Fibroblast of lung (primary cell): ENCODE results near the gene MAST3. TPM values are rescaled to one million over a fixed set of nuclear protein-coding genes. Genes with fewer than 3 reads are reported as not detected.

Source experiments
- DNase-seq, 2 donors: peaks; one replicate each; pipeline versions ENCODE4 v3.0.0 to v3.0.0-alpha.2; 2010; ENCODE audit warnings: low read depth in 2 of 2
- H2AFZ ChIP-seq: 2 replicates; pipeline ENCODE4 v1.5.1; 2012; ENCODE audit warnings: low read length, control low read depth, inconsistent platforms
- H3K27ac ChIP-seq: 2 replicates; pipeline ENCODE4 v1.5.1; 2011; ENCODE audit warnings: low read length, control low read depth; ENCODE audit not compliant: insufficient read depth
- H3K27me3 ChIP-seq: 2 replicates; pipeline ENCODE4 v1.5.1; 2011; ENCODE audit warnings: mild to moderate bottlenecking, low read length; ENCODE audit not compliant: control insufficient read depth, insufficient read depth
- H3K36me3 ChIP-seq: 2 replicates; pipeline ENCODE4 v1.5.1; 2011; ENCODE audit warnings: low read length; ENCODE audit not compliant: control insufficient read depth, insufficient read depth
- H3K4me1 ChIP-seq: 2 replicates; pipeline ENCODE4 v1.5.1; 2011; ENCODE audit warnings: low read length; ENCODE audit not compliant: control insufficient read depth, insufficient read depth; ENCODE audit errors: extremely low read depth
- H3K4me2 ChIP-seq: 2 replicates; pipeline ENCODE4 v1.5.1; 2011; ENCODE audit warnings: low read length, control low read depth; ENCODE audit not compliant: insufficient read depth; ENCODE audit errors: extremely low read depth
- H3K4me3 ChIP-seq, 4 experiments: fragments of 200-600 bp in 1 of 4; sonication (generic) in 1 of 4; replicated peaks in 1 of 4; 2 replicates each; pipeline ENCODE4 v1.5.1; 2011 to 2016; ENCODE audit warnings: low read length in 4 of 4, low read depth in 3 of 4, mild to moderate bottlenecking in 3 of 4, control low read depth in 2 of 4, inconsistent platforms in 1 of 4, mixed read lengths in 1 of 4; ENCODE audit not compliant: insufficient read depth in 1 of 4; ENCODE audit errors: control extremely low read depth in 1 of 4
- H3K79me2 ChIP-seq: 2 replicates; pipeline ENCODE4 v1.5.1; 2012; ENCODE audit warnings: mild to moderate bottlenecking, low read length, inconsistent platforms; ENCODE audit not compliant: control insufficient read depth, insufficient read depth
- H3K9ac ChIP-seq: 2 replicates; pipeline ENCODE4 v1.5.1; 2011; ENCODE audit warnings: mild to moderate bottlenecking, low read length, control low read depth; ENCODE audit not compliant: insufficient read depth
- H3K9me3 ChIP-seq: 2 replicates; pipeline ENCODE4 v1.5.1; 2012; ENCODE audit warnings: low read depth, low read length; ENCODE audit not compliant: control insufficient read depth, insufficient read depth
- H4K20me1 ChIP-seq: 2 replicates; pipeline ENCODE4 v1.5.1; 2011; ENCODE audit warnings: low read length; ENCODE audit not compliant: control insufficient read depth, insufficient read depth; ENCODE audit errors: extremely low read depth
- EZH2 ChIP-seq: IDR thresholded peaks from 2 replicates; pipeline ENCODE4 v1.5.1; 2012; ENCODE audit warnings: low read length, control low read depth, mild to moderate bottlenecking; ENCODE audit errors: missing control alignments
- polyA plus RNA-seq, 2 donors: library from polyadenylated mRNA; depleted of rRNA in 1 of 2; stranded (reverse) in 1 of 2; unstranded in 1 of 2; fragments of >200 nt; gene quantifications; 2 replicates each; pipeline ENCODE4 v1.2.1, GENCODE V29; 2011 to 2012; ENCODE audit warnings: missing spikeins in 1 of 2
- total RNA-seq: library from RNA; depleted of rRNA; stranded (reverse); fragments of >200 nt; gene quantifications from 2 replicates; pipeline ENCODE4 v1.2.1, GENCODE V29; 2014
- TF ChIP-seq, protein P1 (sequence below), 2 donors: IDR thresholded peaks in 1 of 2; conservative IDR thresholded peaks in 1 of 2; 1 replicate in 1 of 2; 2 replicates in 1 of 2; pipeline ENCODE4 v1.5.1; 2011 to 2012; ENCODE audit warnings: low read length in 2 of 2, control low read depth in 1 of 2, inconsistent platforms in 1 of 2, low read depth in 1 of 2, mild to moderate bottlenecking in 1 of 2

Gene MAST3
- total and polyA plus RNA-seq, 2 donors (not counting 1 experiment from before 2014, with no cell fraction given): 2.0 to 4.1 TPM

DNA sequence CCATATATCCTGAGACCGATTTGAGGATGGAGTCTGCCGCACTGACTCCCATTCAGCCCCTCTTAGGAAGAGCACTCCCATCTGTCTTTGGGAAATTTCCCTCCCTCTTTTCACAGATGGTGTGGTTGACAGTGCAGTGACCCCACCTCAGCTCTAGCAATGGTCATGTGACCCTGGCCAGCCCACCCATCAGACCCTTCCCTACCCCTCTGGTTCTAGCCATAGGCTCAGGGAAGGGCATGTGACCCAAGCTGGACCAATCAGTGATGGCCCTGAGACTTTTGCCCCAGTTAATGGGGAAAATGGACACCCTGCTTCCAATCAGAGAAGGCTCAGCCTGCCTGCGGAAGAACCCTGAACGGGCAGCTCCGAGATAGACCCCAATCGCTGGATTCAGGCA, 37.1 kb upstream of the MAST3 start:
- no peaks in the 10 kb centered on the region for H3K9me3 ChIP-seq
- H3K9ac ChIP-seq: no peak overlapping the region
- no peak overlapping the region for H2AFZ ChIP-seq
- TF ChIP-seq, protein P1, sequence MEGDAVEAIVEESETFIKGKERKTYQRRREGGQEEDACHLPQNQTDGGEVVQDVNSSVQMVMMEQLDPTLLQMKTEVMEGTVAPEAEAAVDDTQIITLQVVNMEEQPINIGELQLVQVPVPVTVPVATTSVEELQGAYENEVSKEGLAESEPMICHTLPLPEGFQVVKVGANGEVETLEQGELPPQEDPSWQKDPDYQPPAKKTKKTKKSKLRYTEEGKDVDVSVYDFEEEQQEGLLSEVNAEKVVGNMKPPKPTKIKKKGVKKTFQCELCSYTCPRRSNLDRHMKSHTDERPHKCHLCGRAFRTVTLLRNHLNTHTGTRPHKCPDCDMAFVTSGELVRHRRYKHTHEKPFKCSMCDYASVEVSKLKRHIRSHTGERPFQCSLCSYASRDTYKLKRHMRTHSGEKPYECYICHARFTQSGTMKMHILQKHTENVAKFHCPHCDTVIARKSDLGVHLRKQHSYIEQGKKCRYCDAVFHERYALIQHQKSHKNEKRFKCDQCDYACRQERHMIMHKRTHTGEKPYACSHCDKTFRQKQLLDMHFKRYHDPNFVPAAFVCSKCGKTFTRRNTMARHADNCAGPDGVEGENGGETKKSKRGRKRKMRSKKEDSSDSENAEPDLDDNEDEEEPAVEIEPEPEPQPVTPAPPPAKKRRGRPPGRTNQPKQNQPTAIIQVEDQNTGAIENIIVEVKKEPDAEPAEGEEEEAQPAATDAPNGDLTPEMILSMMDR (conservative IDR thresholded peaks at IDR 0.05 in 1 of 2, IDR thresholded peaks at IDR 0.05 in 1 of 2; ENCODE audit: low read depth in 1 of 2, low read length in 2 of 2): no peak
- no peak for TF ChIP-seq EZH2
- peaks cover 3% of the 10 kb centered on the region for H3K4me1 ChIP-seq
- no peaks in the 10 kb centered on the region for H3K36me3 ChIP-seq
- no peaks in the 10 kb centered on the region for H4K20me1 ChIP-seq
- H3K27me3 ChIP-seq: no peaks in the 10 kb centered on the region
- no peak for DNase-seq
- H3K4me2 ChIP-seq: no peak overlapping the region
- no peaks in the 10 kb centered on the region for H3K79me2 ChIP-seq
- no peak overlapping the region for H3K4me3 ChIP-seq
- no peak overlapping the region for H3K27ac ChIP-seq

- no peak overlapping the region for H2AFZ ChIP-seq
- H3K79me2 ChIP-seq: no peaks in the 10 kb centered on the region
- no peaks in the 10 kb centered on the region for H3K9me3 ChIP-seq
These were observed 35.5 kb upstream of the MAST3 start for GRCh38 chr19:18062028-18062427.

GRCh38 chr19:18063463-18063862, 34.1 kb upstream of the MAST3 start:
- Histone ChIP-seq H3K27me3 (no peaks in the 10 kb centered on the region), H3K4me2 (no peak overlapping the region), H3K36me3 (no peaks in the 10 kb centered on the region), H3K79me2 (no peaks in the 10 kb centered on the region), H2AFZ (no peak overlapping the region), H3K4me1 (peaks cover 3% of the 10 kb centered on the region), H3K9ac (no peak overlapping the region), H4K20me1 (no peaks in the 10 kb centered on the region), H3K4me3 (no peak overlapping the region), H3K27ac (no peak overlapping the region), H3K9me3 (no peaks in the 10 kb centered on the region)
- TF ChIP-seq, protein P1 (conservative IDR thresholded peaks at IDR 0.05 in 1 of 2, IDR thresholded peaks at IDR 0.05 in 1 of 2; ENCODE audit: low read depth in 1 of 2, low read length in 2 of 2): no peak
- no peak for TF ChIP-seq EZH2
- no peak for DNase-seq

More at GRCh38 chr19:18062028-18062427, 35.5 kb upstream of the MAST3 start:
- H3K4me1 ChIP-seq: peaks cover 3% of the 10 kb centered on the region
- no peaks in the 10 kb centered on the region for H4K20me1 ChIP-seq
- no peak overlapping the region for H3K9ac ChIP-seq
- no peak overlapping the region for H3K27ac ChIP-seq
- H3K36me3 ChIP-seq: no peaks in the 10 kb centered on the region
- DNase-seq: no peak
- TF ChIP-seq, protein P1 (conservative IDR thresholded peaks at IDR 0.05 in 1 of 2, IDR thresholded peaks at IDR 0.05 in 1 of 2; ENCODE audit: low read depth in 1 of 2, low read length in 2 of 2): no peak
- no peak for TF ChIP-seq EZH2
- H3K4me2 ChIP-seq: no peak overlapping the region
- no peak overlapping the region for H3K4me3 ChIP-seq
- H3K27me3 ChIP-seq: no peaks in the 10 kb centered on the region
